Pericardium fibroblast (primary cell): ENCODE results near the gene SLC35G2. TPM values are rescaled to one million over a fixed set of nuclear protein-coding genes. Genes with fewer than 3 reads are reported as not detected.

Source experiments
- total RNA-seq: library from RNA; depleted of rRNA; stranded (reverse); fragments of >200 nt; gene quantifications from 2 replicates; pipeline ENCODE4 v1.2.3, GENCODE V29; 2015

The SLC35G2 gene
- 6.3 and 9.8 TPM in 2 replicates for total RNA-seq

DNA sequence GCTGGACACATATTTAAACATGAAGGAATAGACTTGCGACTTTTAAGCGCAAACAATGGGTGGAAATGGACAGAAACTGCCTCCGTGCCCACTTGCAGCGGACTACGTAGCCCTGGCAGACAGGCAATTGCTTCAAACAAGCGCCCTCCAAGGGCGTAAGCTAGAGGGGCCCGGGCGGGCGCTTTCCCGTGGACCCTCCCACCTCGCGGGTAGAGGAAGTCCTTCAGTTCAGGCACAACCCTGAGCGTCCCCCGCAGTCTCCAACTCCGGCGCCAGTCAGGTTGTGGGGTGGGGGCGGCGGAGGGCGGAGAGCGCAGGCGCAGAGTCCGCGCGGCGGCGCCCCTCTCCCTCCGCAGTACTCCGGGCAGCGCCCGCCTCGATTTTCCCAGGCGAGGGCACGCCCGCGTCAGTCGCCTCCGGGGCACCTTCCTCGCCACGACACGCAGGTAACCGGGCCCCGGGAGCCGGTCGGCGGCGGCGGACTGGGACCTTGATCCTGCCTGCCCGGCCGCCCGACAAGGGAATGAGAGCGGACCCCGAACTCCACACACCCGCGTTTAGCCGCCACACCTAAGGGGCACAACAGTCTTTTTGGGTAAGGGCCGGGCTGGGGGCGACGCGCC, at the start of gene SLC35G2:
Gene SLC35G2, plus strand, starts transcription at position 358 of the 623 bp plus-strand sequence. CDS start 35,335 bp downstream, outside the sequence.

DNA sequence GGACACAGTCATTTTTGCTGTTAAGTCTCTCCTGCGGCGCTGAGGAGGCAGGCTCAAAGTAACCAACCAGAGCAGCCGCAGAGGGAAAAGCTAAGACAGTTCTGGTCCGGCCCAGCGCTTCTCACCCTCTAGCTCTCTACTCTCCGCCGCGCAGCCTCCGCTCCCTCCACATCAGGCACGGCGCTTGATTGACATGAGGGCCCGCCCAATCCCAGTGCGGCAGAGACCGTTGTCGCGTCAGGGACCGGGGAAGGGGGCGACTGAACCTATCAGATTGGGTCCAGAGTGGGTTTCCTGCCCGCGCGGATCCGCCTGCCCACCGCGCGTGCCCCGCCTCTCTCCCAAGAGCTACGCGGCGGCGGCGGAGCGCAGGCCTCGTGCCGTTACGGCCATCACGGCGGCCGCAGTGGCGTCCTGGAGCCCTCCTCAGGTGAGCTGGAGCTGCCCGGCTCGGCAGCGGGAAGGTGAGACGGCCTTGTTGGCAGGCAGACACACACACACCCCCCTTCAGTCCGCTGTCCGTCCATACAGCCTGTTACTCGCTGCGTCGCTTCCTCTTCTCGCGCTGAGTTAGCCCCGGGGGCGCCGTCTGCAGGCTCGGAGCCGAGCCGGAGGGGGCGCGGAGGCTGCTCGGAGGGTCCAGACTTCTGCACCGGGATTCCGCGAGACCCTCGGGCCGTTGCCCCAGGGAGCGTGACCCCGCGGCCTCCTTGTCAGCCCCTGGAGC, 43.1 kb downstream of the SLC35G2 start, which contains the start of gene NCK1:
Gene NCK1, plus strand, starts transcription at position 319 of the 727 bp plus-strand sequence. CDS start 65,794 bp downstream, outside the sequence.

Other genes starting within 250 kb of the SLC35G2 start
- 18.4 and 24.3 TPM in 2 replicates for gene STAG1, start 66.7 kb upstream of the SLC35G2 start, total RNA-seq
- 40.5 and 48.8 TPM in 2 replicates for gene NCK1, start 43.1 kb downstream of the SLC35G2 start, total RNA-seq
- 2.8 and 7.8 TPM in 2 replicates for gene IL20RB, start 138.9 kb downstream of the SLC35G2 start, total RNA-seq